ENCODE data around the gene PTPRCAP.
A peak's percentile ranks its signal among the peaks of the same experiment; 100 is the strongest.
"Not testable (repeated sequence)": the region's sequence is repeated elsewhere in the genome, so short reads cannot be mapped to it uniquely, and the experiment has no call there.

PTPRCAP gene

GRCh38 chr11:67408437-67409200 lies 28.9 kb downstream of the PTPRCAP start:
- no peak for DNase-seq

GRCh38 chr11:67407688-67408163 lies 29.8 kb downstream of the PTPRCAP start:
- no peak for DNase-seq

- DNase-seq, result no peak
These were observed 30.4 kb downstream of the PTPRCAP start for GRCh38 chr11:67406969-67407687.

- DNase-seq, result no peak
These were observed 31.0 kb downstream of the PTPRCAP start for GRCh38 chr11:67406420-67406968.

- no peak for DNase-seq
These were observed 31.7 kb downstream of the PTPRCAP start for GRCh38 chr11:67405688-67406339.

- DNase-seq, result no peak
These were observed 32.3 kb downstream of the PTPRCAP start for GRCh38 chr11:67405196-67405567.

GRCh38 chr11:67404515-67405195 lies 32.8 kb downstream of the PTPRCAP start:
- DNase-seq, result no peak

- DNase-seq, result not testable (repeated sequence)
These were observed 34.4 kb downstream of the PTPRCAP start for GRCh38 chr11:67403085-67403484.

GRCh38 chr11:67402192-67402839 lies 35.2 kb downstream of the PTPRCAP start:
- DNase-seq, result not testable (repeated sequence)

- peak; percentile 95 for DNase-seq
These were observed 35.8 kb downstream of the PTPRCAP start, which contains the start of gene PPP1CA for GRCh38 chr11:67401495-67402191. Gene PPP1CA (minus strand): TSS chr11:67401858. CDS start chr11:67401782, 76 bp downstream.

- no peak for DNase-seq
These were observed 36.5 kb downstream of the PTPRCAP start for GRCh38 chr11:67400942-67401494.

- DNase-seq, result no peak
These were observed 37.1 kb downstream of the PTPRCAP start for GRCh38 chr11:67400251-67400941.

GRCh38 chr11:67398661-67399563 lies 38.6 kb downstream of the PTPRCAP start:
- DNase-seq, result no peak

- DNase-seq, result no peak
These were observed 39.4 kb downstream of the PTPRCAP start for GRCh38 chr11:67397986-67398660.

GRCh38 chr11:67397536-67397935 lies 39.9 kb downstream of the PTPRCAP start:
- DNase-seq, result no peak

GRCh38 chr11:67396587-67397389 lies 40.7 kb downstream of the PTPRCAP start:
- DNase-seq, result no peak

GRCh38 chr11:67396259-67396581 lies 41.3 kb downstream of the PTPRCAP start:
- no peak for DNase-seq

Measured in eye (tissue), 1 donor.